ENCODE measurements around the gene CCDC102B.

CCDC102B gene

GRCh38 chr18:69102959-69103358 lies 305.1 kb downstream of the CCDC102B start:
- no peak for DNase-seq

All from activated naive CD4-positive, alpha-beta T cell treated with anti-CD3 and anti-CD28 coated beads, Interleukin-2, amount 50 U/mL, for 16 hours (primary cell).